OCI-LY3 (cell line): ENCODE data around the gene PEPD.

Experiments used
- CTCF ChIP-seq: fragments of 200-600, 300-600 bp; sonication (generic); IDR thresholded peaks from 2 replicates; pipeline ENCODE4 v1.5.1; 2014; ENCODE audit warnings: antibody characterized with exemption, low read length, low read depth
- EZH2phosphoT487 ChIP-seq: fragments of 200-600 bp; shearing (Covaris generic); IDR thresholded peaks from 2 replicates; pipeline ENCODE4 v1.6.1; 2018; ENCODE audit warnings: antibody characterized with exemption, mixed run types, low read depth

- TF ChIP-seq CTCF (no peak), EZH2phosphoT487 (no peak)
These were observed 81.3 kb downstream of the PEPD start for GRCh38 chr19:33440241-33440640.
